HG02642 (cell line): ENCODE measurements around the gene CHPF2.

ENCODE experiments used
- ATAC-seq: cut with Tn5 transposase; IDR thresholded peaks from one replicate; pipeline ENCODE4 v1.9.1; 2021; ENCODE audit warnings: mild to moderate bottlenecking; ENCODE audit not compliant: unreplicated experiment, poor library complexity

The CHPF2 gene

GRCh38 chr7:151256410-151257045 is 24.2 kb downstream of the CHPF2 start:
- ATAC-seq: no peak

GRCh38 chr7:151257990-151258389 is 25.7 kb downstream of the CHPF2 start:
- no peak for ATAC-seq

GRCh38 chr7:151260471-151260870 is 28.2 kb downstream of the CHPF2 start:
- no peak for ATAC-seq

- ATAC-seq: no peak
Measured at GRCh38 chr7:151260883-151261282, 28.6 kb downstream of the CHPF2 start.

GRCh38 chr7:151261529-151261928 is 29.2 kb downstream of the CHPF2 start:
- ATAC-seq: no peak

GRCh38 chr7:151264615-151265014 is 32.3 kb downstream of the CHPF2 start:
- ATAC-seq: no peak

GRCh38 chr7:151265351-151265931 is 33.2 kb downstream of the CHPF2 start:
- no peak for ATAC-seq

GRCh38 chr7:151269511-151269910 is 37.2 kb downstream of the CHPF2 start:
- ATAC-seq: no peak

- no peak for ATAC-seq
Measured at GRCh38 chr7:151271699-151272355, 39.5 kb downstream of the CHPF2 start.

- no peak for ATAC-seq
Measured at GRCh38 chr7:151272405-151272804, 40.1 kb downstream of the CHPF2 start.

GRCh38 chr7:151272877-151273276 is 40.6 kb downstream of the CHPF2 start:
- ATAC-seq: no peak

- ATAC-seq: no peak
Measured at GRCh38 chr7:151273651-151274390, 41.5 kb downstream of the CHPF2 start.

- ATAC-seq: no peak
Measured at GRCh38 chr7:151274396-151274795, 42.1 kb downstream of the CHPF2 start.

GRCh38 chr7:151274936-151275812 is 42.9 kb downstream of the CHPF2 start:
- no peak for ATAC-seq

- no peak for ATAC-seq
Measured at GRCh38 chr7:151275813-151276577, 43.7 kb downstream of the CHPF2 start.

GRCh38 chr7:151276666-151277590 is 44.6 kb downstream of the CHPF2 start:
- ATAC-seq: peak; percentile 72

- no peak for ATAC-seq
Measured at GRCh38 chr7:151277631-151278030, 45.3 kb downstream of the CHPF2 start.

- no peak for ATAC-seq
Measured at GRCh38 chr7:151278949-151279348, 46.7 kb downstream of the CHPF2 start.
